SW480 (cell line): ENCODE measurements around the gene VAV2.
"Not testable (repeated sequence)": the region's sequence is repeated elsewhere in the genome, so short reads cannot be mapped to it uniquely, and the experiment has no call there.

Experiments used
- DNase-seq: peaks from one replicate; pipeline ENCODE4 v3.0.0-alpha.2; 2016; ENCODE audit warnings: low spot score

Gene VAV2

DNA sequence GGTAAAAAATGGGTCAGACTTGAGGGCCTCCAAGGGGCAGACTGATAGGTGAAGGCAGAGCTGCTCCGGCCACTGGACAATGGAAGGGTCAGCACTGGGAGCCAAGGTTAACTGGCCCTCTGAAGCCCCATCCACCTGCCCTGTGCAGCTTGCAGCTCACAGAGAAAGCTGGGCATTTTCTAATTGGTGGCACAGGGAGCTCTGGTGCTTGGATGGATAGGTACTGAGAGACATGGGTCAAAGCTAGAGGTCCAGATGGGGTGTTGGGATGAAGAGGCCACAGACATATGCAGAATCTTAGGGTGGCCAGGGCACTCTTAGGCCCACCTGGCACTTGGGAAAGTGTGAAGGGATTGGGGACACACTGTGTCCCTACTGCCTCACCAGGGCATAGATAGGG lies 224.5 kb downstream of the VAV2 start:
- DNase-seq: no peak

GRCh38 chr9:133767008-133767407 lies 225.1 kb downstream of the VAV2 start:
- no peak for DNase-seq

- DNase-seq: not testable (repeated sequence)
Observed at GRCh38 chr9:133766234-133766633, 225.9 kb downstream of the VAV2 start.

DNA sequence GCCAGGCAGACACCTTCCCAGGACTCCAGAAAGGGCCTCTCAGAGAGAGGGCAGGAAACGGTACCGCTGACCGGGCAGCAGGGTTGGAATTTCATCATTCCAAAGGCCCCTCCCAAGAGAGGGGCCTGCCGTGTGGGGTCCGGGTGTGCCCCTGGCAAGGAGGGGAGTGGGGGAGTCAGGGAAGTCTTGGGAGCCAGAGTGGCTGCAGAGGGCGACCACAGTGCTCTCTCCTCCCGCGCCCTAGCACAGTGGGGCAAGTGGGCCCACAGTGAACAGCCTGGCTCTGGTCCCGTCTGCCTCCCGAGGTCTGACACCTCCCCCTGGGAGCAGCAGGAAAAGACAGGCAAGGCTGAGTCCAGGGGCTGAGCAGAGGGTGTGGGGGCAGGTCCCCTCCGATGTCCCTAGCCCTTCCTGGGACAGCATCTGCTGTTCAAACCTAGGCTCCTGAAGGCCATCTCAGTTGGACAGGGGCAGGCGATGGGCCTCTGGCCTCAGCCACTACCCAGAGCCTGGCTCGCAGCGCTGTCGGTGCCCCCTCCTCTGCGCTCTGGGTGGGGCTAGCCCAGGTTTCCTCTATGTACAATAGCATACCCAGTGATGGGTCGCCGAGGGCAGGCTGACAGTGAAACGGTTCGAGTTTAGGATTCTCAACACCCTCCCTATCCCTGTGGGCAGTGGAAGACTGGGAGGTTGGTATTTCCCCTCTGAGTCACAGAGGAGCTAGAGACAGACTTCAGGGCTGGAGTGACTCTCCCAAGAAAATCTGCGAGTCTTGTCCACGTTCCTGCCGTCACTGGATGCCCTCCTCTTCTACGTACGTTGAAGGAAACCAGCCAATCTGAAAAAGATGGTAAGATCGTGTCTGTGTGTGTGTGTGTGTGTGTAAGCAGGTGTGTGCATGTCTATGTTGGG lies 228.6 kb downstream of the VAV2 start:
- DNase-seq: no peak

DNA sequence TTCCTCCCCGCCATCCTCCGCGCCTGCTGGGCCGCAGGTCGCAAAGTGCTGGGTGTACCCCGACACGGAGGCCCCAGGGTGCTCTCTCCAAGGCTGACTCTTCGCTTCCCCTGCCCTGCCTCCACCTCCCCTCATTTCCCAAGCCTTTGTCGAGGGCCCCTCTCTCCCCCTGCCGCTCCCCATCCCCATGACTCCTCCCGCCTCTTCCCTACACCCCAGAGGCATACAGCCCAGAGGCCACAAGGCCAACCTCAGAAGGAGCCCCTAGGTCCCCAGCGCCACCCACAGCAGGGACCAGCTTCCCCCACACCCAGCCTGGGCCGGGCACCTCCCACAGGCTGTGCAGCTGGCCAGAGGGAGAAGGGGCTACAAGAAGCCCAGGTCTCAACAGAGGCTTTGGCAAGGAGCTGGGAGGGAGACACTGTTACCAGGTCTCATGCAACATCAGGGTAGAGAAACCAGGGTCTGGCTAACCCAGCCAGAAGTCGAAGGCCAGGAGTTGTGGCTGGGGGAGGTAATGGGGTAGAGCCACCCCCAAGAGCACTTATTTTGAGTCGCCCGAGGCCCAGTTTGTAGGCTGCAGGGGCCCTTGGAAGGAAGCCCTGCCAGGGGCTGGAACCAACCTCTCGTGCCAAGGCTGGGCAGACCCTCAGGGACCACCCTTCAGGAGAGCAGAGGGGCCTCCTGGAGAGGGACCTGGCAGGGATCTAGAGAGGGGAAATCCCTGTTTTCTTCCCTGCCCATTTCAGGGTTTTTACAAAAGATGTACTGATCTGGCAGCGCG lies 229.4 kb downstream of the VAV2 start:
- no peak for DNase-seq

- no peak for DNase-seq
Observed at GRCh38 chr9:133761641-133762248, 230.4 kb downstream of the VAV2 start.

- no peak for DNase-seq
Observed at GRCh38 chr9:133760713-133761290, 231.3 kb downstream of the VAV2 start.

GRCh38 chr9:133759946-133760345 lies 232.2 kb downstream of the VAV2 start:
- no peak for DNase-seq

- DNase-seq: no peak
Observed at GRCh38 chr9:133759146-133759900, 232.8 kb downstream of the VAV2 start.

GRCh38 chr9:133758228-133758627 lies 233.9 kb downstream of the VAV2 start:
- no peak for DNase-seq

- no peak for DNase-seq
Observed at GRCh38 chr9:133754688-133755227, 237.4 kb downstream of the VAV2 start.

- no peak for DNase-seq
Observed at GRCh38 chr9:133754187-133754586, 237.9 kb downstream of the VAV2 start.

- DNase-seq: no peak
Observed at GRCh38 chr9:133752739-133753446, 239.2 kb downstream of the VAV2 start.

GRCh38 chr9:133750982-133751649 lies 241.0 kb downstream of the VAV2 start:
- DNase-seq: no peak

DNA sequence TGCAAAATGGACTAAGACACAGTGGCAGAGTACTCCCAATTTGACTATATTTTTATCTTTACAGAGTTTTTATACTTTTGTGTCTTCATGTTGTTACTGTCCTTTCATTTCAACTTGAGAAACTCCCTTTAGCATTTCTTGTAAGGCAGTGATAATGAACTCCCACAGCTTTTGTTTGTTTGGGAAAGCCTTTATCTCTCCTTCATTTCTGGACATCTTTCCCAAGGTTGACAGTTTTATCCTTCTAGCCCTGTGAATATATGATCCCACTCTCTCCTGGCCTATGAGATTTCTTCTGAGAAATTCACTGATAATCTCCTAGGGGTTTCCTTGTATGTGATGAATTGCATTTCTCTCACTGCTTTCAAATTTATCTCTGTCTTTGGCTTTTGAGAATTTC lies 244.8 kb downstream of the VAV2 start:
- no peak for DNase-seq

DNA sequence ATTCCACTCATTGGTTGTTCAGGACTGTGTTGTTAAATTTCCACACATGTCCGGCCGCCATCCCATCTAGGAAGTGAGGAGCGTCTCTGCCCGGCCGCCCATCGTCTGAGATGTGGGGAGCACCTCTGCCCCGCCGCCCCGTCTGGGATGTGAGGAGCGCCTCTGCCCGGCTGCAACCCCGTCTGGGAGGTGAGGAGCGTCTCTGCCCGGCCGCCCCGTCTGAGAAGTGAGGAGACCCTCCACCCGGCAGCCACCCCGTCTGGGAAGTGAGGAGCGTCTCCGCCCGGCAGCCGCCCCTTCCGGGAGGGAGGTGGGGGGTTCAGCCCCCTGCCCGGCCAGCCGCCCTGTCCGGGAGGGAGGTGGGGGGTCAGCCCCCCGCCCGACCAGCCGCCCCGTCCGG lies 247.6 kb downstream of the VAV2 start:
- DNase-seq: not testable (repeated sequence)

DNA sequence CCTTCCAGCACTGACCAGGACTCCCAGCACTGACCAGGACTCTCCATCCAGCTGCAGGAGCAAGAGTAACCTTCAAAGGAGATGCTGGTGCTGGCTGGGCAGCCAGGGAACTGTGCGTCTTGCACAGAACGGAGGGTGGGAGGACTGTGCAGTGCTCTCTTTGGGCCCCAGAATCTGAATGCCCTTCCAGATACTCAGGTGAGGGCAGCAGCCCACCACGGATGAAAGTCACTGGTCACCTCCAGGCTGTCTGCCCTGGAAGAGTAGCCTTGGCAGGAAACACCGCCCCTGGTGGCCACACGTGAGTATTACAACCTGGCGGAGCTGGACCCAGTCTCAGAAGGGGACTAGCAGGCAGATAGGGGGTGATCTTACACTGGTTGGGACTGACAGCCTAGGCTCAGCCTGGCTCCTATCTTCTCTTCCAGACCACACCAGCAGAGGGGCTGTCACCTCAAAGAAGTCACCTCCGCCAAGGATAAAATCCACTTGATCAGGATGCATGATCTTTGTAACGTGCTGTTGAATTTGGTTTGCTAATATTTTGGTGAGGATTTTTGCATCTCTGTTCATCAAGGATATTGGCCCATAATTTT lies 249.2 kb downstream of the VAV2 start:
- DNase-seq: peak; percentile 81

GRCh38 chr9:133742251-133742650 lies 249.9 kb downstream of the VAV2 start:
- DNase-seq: no peak

DNA sequence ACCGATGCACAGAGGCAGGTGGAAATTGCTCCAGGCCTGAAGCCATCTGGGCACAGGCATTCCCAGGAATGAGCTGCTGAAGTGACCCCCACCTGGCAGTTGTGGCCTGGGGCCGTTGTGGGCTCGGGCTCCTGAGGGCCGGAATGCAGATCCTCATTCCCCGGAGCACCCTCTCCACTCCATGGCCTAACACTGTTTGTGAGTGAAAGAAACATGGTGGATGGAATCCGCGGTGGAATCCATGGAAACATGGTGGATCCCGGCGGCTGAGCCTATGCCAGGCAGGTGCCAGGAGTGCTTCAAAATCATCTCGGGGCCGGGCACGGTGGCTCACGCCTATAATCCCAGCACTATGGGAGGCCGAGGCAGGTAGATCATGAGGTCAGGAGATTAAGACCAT lies 250.4 kb downstream of the VAV2 start:
- DNase-seq: no peak

- DNase-seq: no peak
Observed at GRCh38 chr9:133740911-133741310, 251.2 kb downstream of the VAV2 start.
